Occipital lobe (tissue), 2 donors: ENCODE results near the gene RAB14. TPM values are rescaled to one million over a fixed set of nuclear protein-coding genes. Genes with fewer than 3 reads are reported as not detected.
"Not testable (repeated sequence)": the region's sequence is repeated elsewhere in the genome, so short reads cannot be mapped to it uniquely, and the experiment has no call there.

Source experiments
- DNase-seq: peaks from one replicate; lab custom pipeline; 2025; lab: John Stamatoyannopoulos, UW
- total RNA-seq: library from RNA; depleted of rRNA; stranded (reverse); fragments of >200 nt; gene quantifications from one replicate; pipeline ENCODE4 v1.2.3, GENCODE V29; 2014

RAB14 gene
- total RNA-seq, 1 donor from 2014 or later = 64.3 TPM

- no peak for DNase-seq
Measured at GRCh38 chr9:121191235-121191634, 10.4 kb downstream of the RAB14 start.

- no peak for DNase-seq
Measured at GRCh38 chr9:121189660-121190059, 12.0 kb downstream of the RAB14 start.

GRCh38 chr9:121189006-121189405, 12.7 kb downstream of the RAB14 start:
- no peak for DNase-seq

- DNase-seq = no peak
Measured at GRCh38 chr9:121187636-121188305, 13.9 kb downstream of the RAB14 start.

- no peak for DNase-seq
Measured at GRCh38 chr9:121185774-121186403, 15.8 kb downstream of the RAB14 start.

GRCh38 chr9:121185178-121185745, 16.4 kb downstream of the RAB14 start:
- DNase-seq = no peak

- DNase-seq = no peak
Measured at GRCh38 chr9:121184463-121184862, 17.2 kb downstream of the RAB14 start.

GRCh38 chr9:121183666-121184423, 17.8 kb downstream of the RAB14 start:
- no peak for DNase-seq

- DNase-seq = no peak
Measured at GRCh38 chr9:121182989-121183388, 18.7 kb downstream of the RAB14 start.

GRCh38 chr9:121182101-121182836, 19.4 kb downstream of the RAB14 start:
- DNase-seq = no peak

- no peak for DNase-seq
Measured at GRCh38 chr9:121179930-121180681, 21.6 kb downstream of the RAB14 start.

GRCh38 chr9:121179373-121179721, 22.3 kb downstream of the RAB14 start:
- DNase-seq = not testable (repeated sequence)

- no peak for DNase-seq
Measured at GRCh38 chr9:121178676-121179372, 22.8 kb downstream of the RAB14 start.

GRCh38 chr9:121173501-121173900, 28.2 kb downstream of the RAB14 start:
- DNase-seq = no peak

GRCh38 chr9:121172726-121173487, 28.8 kb downstream of the RAB14 start:
- DNase-seq = no peak

GRCh38 chr9:121171236-121171635, 30.4 kb downstream of the RAB14 start:
- DNase-seq = no peak

- no peak for DNase-seq
Measured at GRCh38 chr9:121169094-121169601, 32.5 kb downstream of the RAB14 start.

GRCh38 chr9:121168052-121168451, 33.6 kb downstream of the RAB14 start:
- DNase-seq = no peak

- no peak for DNase-seq
Measured at GRCh38 chr9:121160025-121160424, 41.6 kb downstream of the RAB14 start.
